Esophagus (tissue), 2 donors: Measurements from ENCODE around the gene GATA6. TPM values are rescaled to one million over a fixed set of nuclear protein-coding genes. Genes with fewer than 3 reads are reported as not detected.

Source experiments
- H3K27ac ChIP-seq, 2 donors: one replicate each; pipeline ENCODE4 v1.5.1; 2013; ENCODE audit warnings: low read depth in 2 of 2, mild to moderate bottlenecking in 2 of 2, inconsistent platforms in 1 of 2, low read length in 1 of 2, moderate library complexity in 1 of 2
- H3K27me3 ChIP-seq, 2 donors: one replicate each; pipeline ENCODE4 v1.6.1; 2013; ENCODE audit warnings: low read length in 2 of 2, control low read depth in 1 of 2, mild to moderate bottlenecking in 1 of 2; ENCODE audit not compliant: insufficient read depth in 2 of 2, control insufficient read depth in 1 of 2
- H3K36me3 ChIP-seq, 2 donors: one replicate each; pipeline ENCODE4 v1.6.1; 2013; ENCODE audit warnings: low read length in 1 of 2; ENCODE audit not compliant: control insufficient read depth in 2 of 2, insufficient read depth in 2 of 2
- H3K4me1 ChIP-seq, 2 donors: one replicate each; pipeline ENCODE4 v1.6.1; 2013; ENCODE audit warnings: low read length in 1 of 2; ENCODE audit not compliant: control insufficient read depth in 2 of 2, insufficient read depth in 2 of 2
- H3K4me3 ChIP-seq, 2 donors: one replicate each; pipeline ENCODE4 v1.5.1; 2013; ENCODE audit warnings: low read length in 2 of 2, mild to moderate bottlenecking in 2 of 2, low read depth in 1 of 2, moderate library complexity in 1 of 2
- H3K9me3 ChIP-seq, 2 donors: one replicate each; pipeline ENCODE4 v1.6.1; 2013; ENCODE audit warnings: mild to moderate bottlenecking in 2 of 2, low read depth in 1 of 2, low read length in 1 of 2, moderate library complexity in 1 of 2; ENCODE audit not compliant: control insufficient read depth in 2 of 2, insufficient read depth in 1 of 2
- WGBS, 2 donors: extraction: QIAGEN DNeasy Blood & Tissue Kit; methylation state at CpG; one replicate each; pipeline ENCODE4 v1.1.7; 2013; 5-methylcytosine and 5-hydroxymethylcytosine counted together
- polyA plus RNA-seq, 2 donors: library from polyadenylated mRNA; stranded (reverse); fragments of 200-250 nt; gene quantifications; one replicate each; pipeline ENCODE4 v1.2.3, GENCODE V29; 2013
- donor health status: healthy with polysubstance abuse.
- donor health status: Bipolar disorder and iron deficiency.

GATA6 gene
- polyA plus RNA-seq, 2 donors: 0.35 to 0.41 TPM

DNA sequence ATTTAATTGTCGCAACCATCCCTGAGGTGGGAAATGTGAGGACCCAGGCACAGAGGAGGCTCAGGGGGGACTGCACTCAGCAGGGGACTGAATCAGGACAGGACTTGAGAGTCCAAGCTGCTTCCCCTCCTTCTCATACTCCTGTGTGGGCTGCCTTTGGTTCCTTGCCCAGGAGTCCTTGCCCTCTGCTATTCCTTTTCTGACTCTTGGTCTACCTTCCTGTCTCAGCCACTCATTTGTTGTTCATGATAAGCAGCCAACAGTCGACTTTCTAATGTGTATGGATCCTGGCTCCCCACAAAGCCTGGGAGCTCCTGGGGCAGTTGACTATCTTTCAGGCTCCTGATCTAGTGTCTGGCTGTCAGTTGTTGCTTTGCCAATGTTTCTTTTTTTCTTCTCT lies 28.3 kb downstream of the GATA6 start:
- Histone ChIP-seq H3K4me3 (no peak overlapping the region), H3K27ac (no peak overlapping the region), H3K27me3 (no peaks in the 10 kb centered on the region), H3K4me1 (no peaks in the 10 kb centered on the region), H3K36me3 (no peaks in the 10 kb centered on the region), H3K9me3 (no peaks in the 10 kb centered on the region)
- WGBS, 2 donors: 64 to 79% methylated on average over 2 of the region's 2 CpGs

DNA sequence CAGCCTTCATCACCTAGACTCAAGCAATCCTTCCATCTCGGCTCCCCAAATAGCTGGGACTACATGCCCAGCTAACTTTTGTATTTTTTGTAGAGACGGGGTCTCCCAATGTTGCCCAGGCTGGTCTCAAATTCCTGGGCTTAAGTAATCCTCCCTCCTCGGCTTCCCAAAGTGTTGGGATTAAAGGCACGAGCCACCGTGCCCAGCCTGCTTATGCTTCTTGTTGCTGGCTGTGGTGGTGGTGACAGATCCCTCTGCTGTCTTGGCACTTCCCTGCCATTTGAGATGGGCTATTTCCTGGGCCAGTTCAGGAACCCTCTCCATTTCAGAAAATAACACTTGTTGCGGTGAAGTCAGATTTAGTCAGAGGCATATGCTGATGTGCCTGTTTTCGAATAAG lies 28.8 kb downstream of the GATA6 start:
- no peaks in the 10 kb centered on the region for H3K36me3 ChIP-seq
- no peaks in the 10 kb centered on the region for H3K9me3 ChIP-seq
- whole genome bisulfite sequencing, 2 donors: 81 to 87% methylated on average over 7 of the region's 7 CpGs
- no peak overlapping the region for H3K4me3 ChIP-seq
- H3K27me3 ChIP-seq: no peaks in the 10 kb centered on the region
- no peaks in the 10 kb centered on the region for H3K4me1 ChIP-seq
- no peak overlapping the region for H3K27ac ChIP-seq

DNA sequence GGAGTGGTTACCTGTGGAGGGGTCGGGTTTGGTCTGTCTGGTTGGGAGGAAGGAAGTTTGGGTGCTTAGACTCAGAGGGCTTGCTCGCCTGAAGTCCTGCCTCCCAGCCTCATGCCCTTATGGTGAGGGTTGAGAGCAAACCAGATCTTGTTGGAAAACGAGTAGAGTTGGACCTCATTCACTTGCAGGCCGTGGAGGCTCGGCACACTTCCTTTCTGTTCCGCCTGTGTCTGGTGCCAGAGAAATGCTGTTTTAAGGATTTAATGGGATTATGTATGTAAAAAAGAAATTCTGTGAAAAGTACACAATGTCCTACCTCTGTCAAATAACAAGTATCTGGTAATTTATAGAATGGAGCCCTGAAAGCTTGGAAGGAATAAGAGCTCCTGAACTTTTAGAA lies 29.6 kb downstream of the GATA6 start:
- H3K4me3 ChIP-seq: no peak overlapping the region
- no peak overlapping the region for H3K27ac ChIP-seq

DNA sequence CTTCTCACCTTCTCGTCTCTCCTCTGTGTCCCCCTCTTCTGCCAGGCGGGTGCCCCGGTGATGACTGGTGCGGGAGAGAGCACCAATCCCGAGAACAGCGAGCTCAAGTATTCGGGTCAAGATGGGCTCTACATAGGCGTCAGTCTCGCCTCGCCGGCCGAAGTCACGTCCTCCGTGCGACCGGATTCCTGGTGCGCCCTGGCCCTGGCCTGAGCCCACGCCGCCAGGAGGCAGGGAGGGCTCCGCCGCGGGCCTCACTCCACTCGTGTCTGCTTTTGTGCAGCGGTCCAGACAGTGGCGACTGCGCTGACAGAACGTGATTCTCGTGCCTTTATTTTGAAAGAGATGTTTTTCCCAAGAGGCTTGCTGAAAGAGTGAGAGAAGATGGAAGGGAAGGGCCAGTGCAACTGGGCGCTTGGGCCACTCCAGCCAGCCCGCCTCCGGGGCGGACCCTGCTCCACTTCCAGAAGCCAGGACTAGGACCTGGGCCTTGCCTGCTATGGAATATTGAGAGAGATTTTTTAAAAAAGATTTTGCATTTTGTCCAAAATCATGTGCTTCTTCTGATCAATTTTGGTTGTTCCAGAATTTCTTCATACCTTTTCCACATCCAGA lies 31.3 kb downstream of the GATA6 start:
- H3K27ac ChIP-seq: no peak overlapping the region
- 91 to 92% methylated on average over 32 of the region's 32 CpGs for WGBS, 2 donors
- no peaks in the 10 kb centered on the region for H3K4me1 ChIP-seq
- H3K9me3 ChIP-seq: no peaks in the 10 kb centered on the region
- H3K27me3 ChIP-seq: no peaks in the 10 kb centered on the region
- no peaks in the 10 kb centered on the region for H3K36me3 ChIP-seq
- H3K4me3 ChIP-seq: no peak overlapping the region

More for the DNA sequence above, 29.6 kb downstream of the GATA6 start:
- H3K36me3 ChIP-seq: no peaks in the 10 kb centered on the region
- H3K9me3 ChIP-seq: no peaks in the 10 kb centered on the region
- H3K27me3 ChIP-seq: no peaks in the 10 kb centered on the region
- WGBS, 2 donors: 35 to 46% methylated on average over 6 of the region's 6 CpGs
- no peaks in the 10 kb centered on the region for H3K4me1 ChIP-seq

DNA sequence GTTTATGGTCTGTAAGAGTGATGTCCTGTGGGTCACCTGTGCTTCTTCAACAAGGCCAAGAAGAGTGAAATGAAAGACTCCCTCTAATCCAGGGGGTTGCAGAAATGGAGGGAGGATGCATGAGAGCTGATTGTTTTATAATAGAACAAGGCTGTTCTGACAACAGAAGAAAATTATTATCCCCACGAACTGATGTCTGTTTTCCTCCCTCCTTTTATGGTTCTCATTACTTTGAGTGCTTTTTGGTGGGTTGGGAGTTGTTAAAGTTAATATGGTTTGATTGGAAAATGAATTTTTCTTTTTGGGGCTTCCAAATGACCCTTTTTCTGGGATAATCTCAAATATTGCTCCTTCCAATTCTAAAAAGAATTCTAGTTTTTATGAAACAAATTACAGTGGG lies 33.6 kb downstream of the GATA6 start:
- no peak overlapping the region for H3K27ac ChIP-seq
- 67 to 79% methylated on average over 1 of the region's 1 CpG for WGBS, 2 donors
- H3K27me3 ChIP-seq: no peaks in the 10 kb centered on the region
- H3K4me1 ChIP-seq: no peaks in the 10 kb centered on the region
- H3K36me3 ChIP-seq: no peaks in the 10 kb centered on the region
- H3K4me3 ChIP-seq: no peak overlapping the region
- H3K9me3 ChIP-seq: no peaks in the 10 kb centered on the region

- no peak overlapping the region for H3K4me3 ChIP-seq
- no peaks in the 10 kb centered on the region for H3K9me3 ChIP-seq
- H3K27ac ChIP-seq: no peak overlapping the region
- H3K27me3 ChIP-seq: no peaks in the 10 kb centered on the region
- 72 to 79% methylated on average over 3 of the region's 3 CpGs for WGBS, 2 donors
- H3K4me1 ChIP-seq: no peaks in the 10 kb centered on the region
- no peaks in the 10 kb centered on the region for H3K36me3 ChIP-seq
Measured at GRCh38 chr18:22203536-22204213, 34.3 kb downstream of the GATA6 start.

GRCh38 chr18:22204214-22204536 lies 34.8 kb downstream of the GATA6 start:
- Histone ChIP-seq H3K27ac (no peak overlapping the region), H3K4me3 (no peak overlapping the region), H3K27me3 (no peaks in the 10 kb centered on the region), H3K4me1 (no peaks in the 10 kb centered on the region), H3K9me3 (no peaks in the 10 kb centered on the region), H3K36me3 (no peaks in the 10 kb centered on the region)
- 93 to 100% methylated on average over 1 of the region's 1 CpG for WGBS, 2 donors

- H3K36me3 ChIP-seq: no peaks in the 10 kb centered on the region
- 72 to 88% methylated on average over 6 of the region's 6 CpGs for WGBS, 2 donors
- H3K27ac ChIP-seq: no peak overlapping the region
- H3K27me3 ChIP-seq: no peaks in the 10 kb centered on the region
- no peaks in the 10 kb centered on the region for H3K4me1 ChIP-seq
- H3K9me3 ChIP-seq: no peaks in the 10 kb centered on the region
- H3K4me3 ChIP-seq: no peak overlapping the region
Measured at GRCh38 chr18:22204996-22205395, 35.6 kb downstream of the GATA6 start.

GRCh38 chr18:22207021-22207758 lies 37.8 kb downstream of the GATA6 start:
- Histone ChIP-seq H3K36me3 (no peaks in the 10 kb centered on the region), H3K9me3 (no peaks in the 10 kb centered on the region), H3K27ac (no peak overlapping the region), H3K4me3 (no peak overlapping the region), H3K27me3 (no peaks in the 10 kb centered on the region), H3K4me1 (no peaks in the 10 kb centered on the region)
- 82 to 83% methylated on average over 5 of the region's 5 CpGs for WGBS, 2 donors
